ES-I3 (cell line): Measurements from ENCODE around the gene PLOD2.

Experiments
- H3K36me3 ChIP-seq: 2 replicates; pipeline ENCODE4 v1.6.1; 2013; ENCODE audit warnings: mild to moderate bottlenecking, low read length, control low read depth, moderate library complexity; ENCODE audit not compliant: insufficient read depth
- H3K4me1 ChIP-seq: 2 replicates; pipeline ENCODE4 v1.6.1; 2013; ENCODE audit warnings: mild to moderate bottlenecking, control low read depth, low read length; ENCODE audit not compliant: insufficient read depth
- H3K9ac ChIP-seq: 2 replicates; pipeline ENCODE4 v1.6.1; 2013; ENCODE audit warnings: low read depth, mild to moderate bottlenecking, low read length, moderate library complexity
- H3K9me3 ChIP-seq: 2 replicates; pipeline ENCODE4 v1.6.1; 2013; ENCODE audit warnings: mild to moderate bottlenecking, low read length, moderate library complexity; ENCODE audit not compliant: control insufficient read depth, insufficient read depth

The PLOD2 gene

GRCh38 chr3:146160321-146160963, 542 bp downstream of the PLOD2 start:
- H3K9ac ChIP-seq, result peak overlapping the region; percentile 73
- no peaks in the 10 kb centered on the region for H3K9me3 ChIP-seq
- peaks cover 14% of the 10 kb centered on the region; the same call in 1 of the 2 replicates for H3K4me1 ChIP-seq

DNA sequence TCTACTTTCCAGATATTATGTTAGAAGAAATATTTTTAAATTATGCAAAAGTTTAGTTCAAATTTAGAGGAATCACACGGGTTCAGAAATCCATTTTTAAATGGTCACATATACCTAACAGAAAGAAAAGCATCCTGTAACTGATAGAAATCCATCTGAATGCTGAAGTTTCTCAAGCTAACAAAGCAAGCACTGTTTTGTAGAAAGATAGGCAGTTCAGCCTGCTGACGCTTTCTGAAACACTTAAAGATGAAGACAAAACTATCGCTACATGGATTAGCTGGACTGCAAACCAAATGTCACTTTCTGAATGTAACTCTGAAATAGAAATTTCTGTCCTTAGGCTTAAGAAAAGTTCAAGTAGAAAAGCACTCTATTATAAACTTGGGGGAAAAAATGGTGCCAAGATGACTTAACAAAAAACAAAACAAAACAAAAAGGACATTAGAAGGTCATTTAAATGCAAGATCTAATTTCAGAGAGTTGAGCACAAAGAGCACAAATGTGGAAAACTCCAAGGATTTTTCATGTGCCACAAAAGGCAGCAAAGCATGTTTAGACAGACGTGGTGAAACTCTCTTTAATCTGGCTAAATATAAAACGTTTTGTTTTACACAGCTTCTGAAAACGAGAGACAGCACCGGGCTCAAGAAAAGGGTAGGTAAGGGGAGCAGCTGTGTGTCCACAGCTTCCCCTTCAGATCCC, 1.2 kb downstream of the PLOD2 start:
- H3K36me3 ChIP-seq, result no peaks in the 10 kb centered on the region
- peak overlapping the region; percentile 73 for H3K9ac ChIP-seq
- peaks cover 14% of the 10 kb centered on the region; the same call in 1 of the 2 replicates for H3K4me1 ChIP-seq
- H3K9me3 ChIP-seq, result no peaks in the 10 kb centered on the region

More at GRCh38 chr3:146160321-146160963, 542 bp downstream of the PLOD2 start:
- H3K36me3 ChIP-seq, result no peaks in the 10 kb centered on the region

GRCh38 chr3:146159037-146159436, 1.9 kb downstream of the PLOD2 start:
- Histone ChIP-seq H3K9me3 (no peaks in the 10 kb centered on the region), H3K36me3 (no peaks in the 10 kb centered on the region), H3K9ac (no peak overlapping the region), H3K4me1 (peaks cover 16% of the 10 kb centered on the region; the same call in 1 of the 2 replicates)

DNA sequence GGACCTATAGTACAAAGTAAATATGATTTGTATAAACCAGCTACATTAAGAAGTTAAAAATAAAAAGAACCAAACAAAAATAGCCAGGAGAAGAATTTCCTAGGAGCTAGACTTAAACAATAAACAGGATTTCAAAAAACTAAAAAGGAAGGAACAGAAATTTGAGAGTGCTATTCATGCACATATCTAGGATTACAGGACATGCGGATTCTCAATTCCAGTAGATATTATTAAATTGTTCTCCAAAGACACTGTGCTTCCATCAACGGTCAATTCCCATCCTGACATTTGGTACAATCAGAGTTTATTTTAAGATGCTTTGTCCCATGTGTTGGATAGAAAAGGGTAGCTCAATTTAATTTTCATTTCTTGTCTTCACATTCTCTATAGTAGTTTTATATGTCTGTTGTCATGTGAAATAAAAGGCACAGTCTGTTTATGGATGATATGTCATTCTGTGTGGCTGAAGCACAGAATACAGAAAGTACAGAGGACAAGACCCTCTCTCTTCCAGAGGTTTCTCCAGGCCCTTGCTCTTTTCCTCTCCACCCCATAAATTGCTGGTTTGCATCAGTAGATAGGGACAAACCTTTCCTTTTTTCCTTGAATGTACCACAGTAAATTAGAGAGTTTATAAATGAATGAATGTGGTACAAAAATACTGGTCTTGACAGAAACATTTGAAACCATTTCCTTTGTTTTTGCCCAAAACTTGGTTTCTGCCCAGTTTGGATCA, 3.5 kb downstream of the PLOD2 start:
- H3K4me1 ChIP-seq, result peaks cover 24% of the 10 kb centered on the region

GRCh38 chr3:146156666-146157314, 4.2 kb downstream of the PLOD2 start:
- Histone ChIP-seq H3K4me1 (peaks cover 20% of the 10 kb centered on the region), H3K36me3 (no peaks in the 10 kb centered on the region), H3K9me3 (no peaks in the 10 kb centered on the region), H3K9ac (no peak overlapping the region)

More for the DNA sequence above, 3.5 kb downstream of the PLOD2 start:
- Histone ChIP-seq H3K9ac (no peak overlapping the region), H3K9me3 (no peaks in the 10 kb centered on the region), H3K36me3 (no peaks in the 10 kb centered on the region)

DNA sequence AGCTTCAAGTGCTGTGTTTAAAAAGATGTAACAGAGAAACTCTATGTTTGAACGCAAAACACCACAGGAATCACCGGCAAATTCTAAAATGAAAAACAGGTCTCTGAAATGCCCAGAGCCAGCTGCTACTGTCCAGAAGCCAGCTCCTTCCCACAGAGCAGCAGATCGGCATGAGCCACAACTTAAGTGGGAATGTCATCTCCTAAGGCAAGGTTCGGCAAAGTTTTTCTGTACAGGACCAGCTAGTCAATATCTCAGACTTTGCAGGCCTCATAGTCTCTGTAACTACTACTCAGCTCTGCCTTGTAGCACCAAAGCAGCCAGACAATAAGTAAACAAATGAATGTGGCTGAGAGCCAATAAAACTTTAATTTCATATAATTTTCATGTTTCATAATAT, 4.9 kb downstream of the PLOD2 start:
- H3K9me3 ChIP-seq, result no peaks in the 10 kb centered on the region
- H3K4me1 ChIP-seq, result peaks cover 20% of the 10 kb centered on the region
- no peak overlapping the region for H3K9ac ChIP-seq

GRCh38 chr3:146154995-146155394, 6.0 kb downstream of the PLOD2 start:
- Histone ChIP-seq H3K4me1 (peaks cover 20% of the 10 kb centered on the region), H3K36me3 (no peaks in the 10 kb centered on the region), H3K9me3 (no peaks in the 10 kb centered on the region), H3K9ac (no peak overlapping the region)

More for the DNA sequence above, 4.9 kb downstream of the PLOD2 start:
- no peaks in the 10 kb centered on the region for H3K36me3 ChIP-seq

DNA sequence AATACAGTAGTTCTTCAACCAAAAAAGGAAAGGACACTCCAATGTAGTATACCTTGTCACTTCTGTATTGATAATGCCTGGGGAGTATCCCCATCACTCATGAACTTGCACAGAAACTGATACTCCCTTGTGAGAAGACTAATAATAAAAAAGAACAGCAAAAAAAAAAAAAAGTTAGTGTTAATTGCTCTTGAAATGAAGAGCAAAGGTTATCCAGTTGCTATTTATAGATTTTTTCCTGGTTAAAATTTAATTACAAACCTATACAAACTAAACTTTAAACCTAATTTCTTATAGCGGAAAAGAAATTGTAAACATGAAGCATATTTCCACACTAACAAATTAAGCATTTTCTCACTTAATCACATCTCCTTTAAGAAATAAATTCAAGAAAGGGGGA, 6.7 kb downstream of the PLOD2 start:
- Histone ChIP-seq H3K4me1 (peaks cover 20% of the 10 kb centered on the region), H3K9me3 (no peaks in the 10 kb centered on the region), H3K36me3 (no peaks in the 10 kb centered on the region), H3K9ac (no peak overlapping the region)

DNA sequence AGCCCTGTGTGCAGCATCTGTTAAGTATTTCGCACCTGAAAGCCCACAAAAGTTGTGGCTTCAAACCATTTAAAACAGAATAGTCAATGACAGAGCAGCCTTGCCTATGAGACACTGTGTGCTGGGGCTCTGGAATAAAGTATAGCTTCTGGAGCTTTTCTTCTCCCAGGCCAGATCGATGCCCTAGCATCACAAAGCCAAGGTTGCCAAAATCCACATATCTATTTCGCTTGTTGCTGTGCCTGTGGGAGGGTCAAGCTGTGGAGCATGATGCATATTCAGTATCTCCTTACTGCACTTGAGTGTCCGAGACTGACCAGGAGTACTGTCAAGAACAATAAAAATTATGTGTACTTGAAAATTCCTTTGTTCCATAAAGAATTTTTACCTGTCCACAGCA, 7.6 kb downstream of the PLOD2 start:
- H3K36me3 ChIP-seq, result no peaks in the 10 kb centered on the region
- no peak overlapping the region for H3K9ac ChIP-seq
- peaks cover 16% of the 10 kb centered on the region for H3K4me1 ChIP-seq
- H3K9me3 ChIP-seq, result no peaks in the 10 kb centered on the region

DNA sequence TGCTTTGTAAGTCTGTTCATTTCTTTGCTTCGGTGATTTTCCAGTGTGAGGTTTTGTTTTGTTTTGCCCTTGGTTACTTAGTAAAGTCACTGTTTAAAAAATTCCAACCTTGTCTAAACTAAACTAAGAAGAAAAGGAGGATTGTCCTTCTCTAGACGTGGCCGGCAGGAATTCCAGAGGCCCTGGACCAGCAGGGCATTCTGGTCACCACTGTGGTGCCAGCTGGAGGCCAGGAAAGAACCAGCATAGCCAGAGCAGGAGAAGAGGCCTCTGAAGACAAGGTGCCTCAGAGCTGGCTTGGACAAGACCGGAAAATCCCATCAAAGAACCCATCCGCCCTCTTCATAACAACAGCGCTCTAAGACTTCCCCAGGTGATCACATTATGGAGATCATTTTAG, 8.2 kb downstream of the PLOD2 start:
- Histone ChIP-seq H3K36me3 (no peaks in the 10 kb centered on the region), H3K9ac (no peak overlapping the region), H3K4me1 (peaks cover 16% of the 10 kb centered on the region), H3K9me3 (no peaks in the 10 kb centered on the region)

- no peak overlapping the region for H3K9ac ChIP-seq
- H3K4me1 ChIP-seq, result peaks cover 4% of the 10 kb centered on the region
- H3K36me3 ChIP-seq, result no peaks in the 10 kb centered on the region
- no peaks in the 10 kb centered on the region for H3K9me3 ChIP-seq
These were observed 12.5 kb downstream of the PLOD2 start for GRCh38 chr3:146148468-146148931.

- Histone ChIP-seq H3K4me1 (no peaks in the 10 kb centered on the region), H3K9me3 (no peaks in the 10 kb centered on the region), H3K36me3 (no peaks in the 10 kb centered on the region), H3K9ac (no peak overlapping the region)
These were observed 15.3 kb downstream of the PLOD2 start for GRCh38 chr3:146145642-146146041.

GRCh38 chr3:146142757-146143156, 18.2 kb downstream of the PLOD2 start:
- H3K9me3 ChIP-seq, result no peaks in the 10 kb centered on the region
- peaks cover 14% of the 10 kb centered on the region for H3K4me1 ChIP-seq
- H3K9ac ChIP-seq, result no peak overlapping the region
- H3K36me3 ChIP-seq, result no peaks in the 10 kb centered on the region

DNA sequence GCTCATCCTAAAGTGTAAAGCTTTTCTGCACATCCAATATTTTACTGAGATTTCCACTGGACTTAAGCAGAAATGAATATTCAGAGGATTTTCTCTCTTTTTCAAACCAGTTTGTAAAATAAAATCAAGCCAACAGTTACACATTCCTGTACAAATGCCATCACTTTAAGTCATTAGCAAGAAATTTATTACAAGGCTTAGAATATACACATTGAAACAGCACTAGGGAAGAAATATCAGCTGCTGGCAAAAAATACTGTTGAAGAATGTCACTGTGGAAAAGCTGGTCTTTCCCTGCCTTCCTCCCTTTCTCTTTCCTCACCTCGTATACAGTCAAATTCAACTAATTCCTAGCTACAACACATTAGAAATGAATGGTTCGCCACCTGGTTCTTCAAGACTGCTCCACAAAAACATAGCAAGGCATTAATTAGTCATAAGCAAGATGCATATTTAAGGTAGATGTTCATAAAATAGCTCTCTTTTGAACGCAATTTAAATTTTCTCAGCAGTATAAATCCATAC, 21.3 kb downstream of the PLOD2 start:
- H3K36me3 ChIP-seq, result no peaks in the 10 kb centered on the region
- no peaks in the 10 kb centered on the region for H3K9me3 ChIP-seq
- H3K9ac ChIP-seq, result no peak overlapping the region
- H3K4me1 ChIP-seq, result peaks cover 20% of the 10 kb centered on the region
